HepG2 (cell line): Measurements from ENCODE around the gene SH3D19. TPM values are rescaled to one million over a fixed set of nuclear protein-coding genes. Genes with fewer than 3 reads are reported as not detected.

Experiments used
- ATAC-seq: fragments of 200-7000 bp; cut with Tn5 transposase; 3 replicates; pipeline ENCODE4 v1.9.1; 2020; ENCODE audit warnings: mild to moderate bottlenecking, moderate library complexity
- BruUV-seq: library from RNA; stranded (reverse); fragments of 400-500 nt; replicated peaks from 2 replicates; lab custom pipeline; 2021; lab: Mats Ljungman, UMichigan
- CTCF ChIA-PET: fragments of 300-600 bp; formaldehyde crosslinking; extraction: SDS; loops from one replicate; lab custom pipeline; 2021; ENCODE audit warnings: low total read pairs, inconsistent platforms, low intra/inter-chr PET ratio; lab: Yijun Ruan, JAX
- POLR2A ChIA-PET: fragments of 350-600 bp; sonication (Branson Sonifier 250); formaldehyde crosslinking; loops from one replicate; lab custom pipeline; 2020; ENCODE audit warnings: antibody characterized with exemption, inconsistent platforms; lab: Yijun Ruan, JAX
- DNase-seq: peaks from one replicate; pipeline ENCODE4 v3.0.0-alpha.2; 2015; ENCODE audit warnings: low spot score
- FAIRE-seq: peaks from 3 replicates; lab custom pipeline; 2011; peaks lifted over from hg19 to GRCh38; lab: Jason Lieb, UNC
- H2AFZ ChIP-seq: one replicate; pipeline ENCODE4 v1.6.1; 2011; ENCODE audit warnings: low read length, inconsistent platforms
- H3K27ac ChIP-seq: fragments of 300-600 bp; 3 replicates; pipeline ENCODE4 v1.8.0; 2011; ENCODE audit warnings: mixed run types, mild to moderate bottlenecking, mixed read lengths, low read length, inconsistent platforms; ENCODE audit not compliant: insufficient read depth; ENCODE audit errors: extremely low read length
- H3K27me3 ChIP-seq, 2 experiments: fragments of 200-600 bp in 1 of 2; 2 replicates in 1 of 2; 3 replicates in 1 of 2; pipeline versions ENCODE4 v1.6.0 to v1.8.0; 2011; ENCODE audit warnings: low read length in 2 of 2, mild to moderate bottlenecking in 2 of 2, moderate library complexity in 2 of 2, inconsistent platforms in 1 of 2; ENCODE audit not compliant: insufficient read depth in 2 of 2, control insufficient read depth in 1 of 2
- H3K36me3 ChIP-seq, 2 experiments: fragments of 200-600 bp in 1 of 2; replicated peaks in 1 of 2; 2 replicates in 1 of 2; 3 replicates in 1 of 2; pipeline versions ENCODE4 v1.5.1 to v1.8.0; 2011; ENCODE audit warnings: low read length in 2 of 2, inconsistent platforms in 1 of 2; ENCODE audit not compliant: insufficient read depth in 2 of 2, control insufficient read depth in 1 of 2
- H3K4me1 ChIP-seq: 2 replicates; pipeline ENCODE4 v1.5.1; 2012; ENCODE audit warnings: low read length, inconsistent platforms; ENCODE audit not compliant: insufficient read depth
- H3K4me2 ChIP-seq: 2 replicates; pipeline ENCODE4 v1.6.0; 2011; ENCODE audit warnings: low read depth, low read length, inconsistent platforms
- H3K4me3 ChIP-seq, 3 experiments: fragments of 200-600 bp in 1 of 3; sonication (generic), shearing (Covaris generic) in 1 of 3; replicated peaks in 1 of 3; 2 replicates each; pipeline ENCODE4 v1.5.1; 2011 to 2016; ENCODE audit warnings: low read length in 3 of 3, inconsistent platforms in 2 of 3, low read depth in 2 of 3, mild to moderate bottlenecking in 2 of 3, control low read depth in 1 of 3, mixed read lengths in 1 of 3; ENCODE audit not compliant: insufficient read depth in 1 of 3
- H3K79me2 ChIP-seq: one replicate; pipeline ENCODE4 v1.6.1; 2011; ENCODE audit warnings: low read length, inconsistent platforms; ENCODE audit not compliant: insufficient read depth
- H3K9ac ChIP-seq: 2 replicates; pipeline ENCODE4 v1.6.0; 2011; ENCODE audit warnings: mild to moderate bottlenecking, low read depth, low read length, inconsistent platforms; ENCODE audit not compliant: insufficient read depth
- H3K9me3 ChIP-seq: 2 replicates; pipeline ENCODE4 v1.5.1; 2012; ENCODE audit warnings: mild to moderate bottlenecking, low read length
- H4K20me1 ChIP-seq: 2 replicates; pipeline ENCODE4 v1.6.0; 2011; ENCODE audit warnings: inconsistent platforms, mild to moderate bottlenecking, low read length, moderate library complexity; ENCODE audit not compliant: insufficient read depth
- ESRRA ChIP-seq: sonication (generic); formaldehyde crosslinking; IDR thresholded peaks from 2 replicates; pipeline ENCODE4 v1.5.1; 2020; ENCODE audit warnings: mild to moderate bottlenecking, low read depth, missing genetic modification reagents
- LCORL ChIP-seq, 2 experiments: fragments of 450-650 bp in 1 of 2; sonication (generic) in 1 of 2; formaldehyde crosslinking in 1 of 2; IDR thresholded peaks; 2 replicates each; pipeline versions ENCODE4 v1.5.0 to v1.6.1; 2017 to 2020; ENCODE audit warnings: antibody characterized with exemption in 1 of 2, missing genetic modification reagents in 1 of 2
- ZBTB2 ChIP-seq: sonication (generic); formaldehyde crosslinking; IDR thresholded peaks from 2 replicates; pipeline ENCODE4 v1.8.0; 2022; ENCODE audit warnings: low read depth, missing genetic modification reagents
- ZFYVE20 ChIP-seq: sonication (generic); formaldehyde crosslinking; IDR thresholded peaks from 2 replicates; pipeline ENCODE4 v1.8.0; 2023; ENCODE audit warnings: low read depth, mild to moderate bottlenecking, moderate library complexity, missing genetic modification reagents, borderline replicate concordance
- ZNF33A ChIP-seq: sonication (generic); formaldehyde crosslinking; IDR thresholded peaks from 2 replicates; pipeline ENCODE4 v1.5.1; 2020; ENCODE audit warnings: missing genetic modification reagents, mild to moderate bottlenecking, moderate library complexity, borderline replicate concordance
- ZNF343 ChIP-seq: sonication (generic); formaldehyde crosslinking; IDR thresholded peaks from 2 replicates; pipeline ENCODE4 v1.4.0; 2020; ENCODE audit warnings: mild to moderate bottlenecking, missing genetic modification reagents
- ZNF709 ChIP-seq: sonication (generic); formaldehyde crosslinking; IDR thresholded peaks from 2 replicates; pipeline ENCODE4 v1.5.0; 2020; ENCODE audit warnings: mild to moderate bottlenecking, missing genetic modification reagents
- WGBS: methylation state at CpG from one replicate; pipeline ENCODE4 v1.1.6; 2017; ENCODE audit warnings: low lambda C conversion rate; 5-methylcytosine and 5-hydroxymethylcytosine counted together
- in situ Hi-C: cut with HindIII; loops from 2 replicates; pipeline ENCODE4 v1.10.0; 2017; ENCODE audit warnings: low pct_unique_long_range_greater_than_20kb; ENCODE audit not compliant: extremely low pct_ligation_motif_present
- intact Hi-C: fragments of 100-400 bp; cut with micrococcal nuclease; formaldehyde crosslinking; loops from one replicate; pipeline ENCODE4 v1.10.0; 2022; ENCODE audit not compliant: unreplicated experiment
- polyA plus RNA-seq, 8 experiments: library from polyadenylated mRNA; depleted of rRNA in 3 of 8; stranded (reverse) in 7 of 8; unstranded in 1 of 8; fragments of >200 nt; fragmentation: Illumina TruSeq in 4 of 8; extraction: Trizol in 4 of 8; gene quantifications; 2 replicates each; pipeline versions ENCODE4 v1.2.1 to v1.2.3, GENCODE V29; 2011 to 2016; ENCODE audit warnings: low read depth in 4 of 8, missing spikeins in 1 of 8, mixed read lengths in 1 of 8; ENCODE audit not compliant: insufficient read depth in 1 of 8
- total RNA-seq, 5 experiments: library from RNA; depleted of rRNA; stranded (reverse); fragments of >200 nt; fragmentation: Illumina TruSeq; extraction: Trizol; gene quantifications; 2 replicates each; pipeline ENCODE4 v1.2.3, GENCODE V29; 2016; ENCODE audit warnings: low read depth in 1 of 5
- TF ChIP-seq, protein P1 (sequence below): sonication (generic); formaldehyde crosslinking; IDR thresholded peaks from 2 replicates; pipeline ENCODE4 v1.4.0; 2020; ENCODE audit warnings: missing genetic modification reagents

Gene SH3D19
- total and polyA plus RNA-seq, 2 of the 13 experiments (the other 11 are each of a cell fraction or from before 2014, with no cell fraction given) = 31.2 to 38.0 TPM

DNA sequence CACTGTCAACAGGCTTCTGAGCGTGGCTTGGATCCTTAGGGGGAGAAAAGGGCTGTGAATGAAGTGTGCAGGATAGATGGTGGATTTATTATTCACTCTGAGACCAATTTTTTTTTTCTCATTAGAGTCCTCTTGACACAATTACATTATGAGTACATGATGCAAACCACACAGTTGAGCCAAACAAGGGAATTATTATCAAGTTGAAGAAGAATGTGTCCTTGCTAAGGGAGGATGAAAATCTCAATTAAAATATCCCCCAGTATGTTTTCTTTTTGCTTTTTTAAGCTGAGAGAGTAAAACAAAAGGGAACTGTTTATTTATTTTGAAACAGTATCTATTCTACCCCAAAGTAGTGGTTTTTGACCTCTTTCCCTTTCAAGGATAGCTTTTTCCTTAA, 185.6 kb downstream of the SH3D19 start:
- ChIA-PET POLR2A (no interaction called here), CTCF (no interaction called here)
- no TSS peak for BruUV-seq
- no peak overlapping the region for H3K4me2 ChIP-seq
- no peaks in the 10 kb centered on the region for H4K20me1 ChIP-seq
- no peak overlapping the region for H3K27ac ChIP-seq
- DNase-seq (no peak), FAIRE-seq (no peak), ATAC-seq (no peak)
- H3K4me1 ChIP-seq = peaks cover 23% of the 10 kb centered on the region; the same call in 1 of the 2 replicates
- H3K9ac ChIP-seq = no peak overlapping the region
- intact Hi-C loops (no loop called here), in situ Hi-C loops (no loop called here)
- WGBS = 100% methylated on average over 1 of the region's 1 CpG
- H3K4me3 ChIP-seq = no peak overlapping the region
- H3K36me3 ChIP-seq = peaks cover 14 to 65% of the 10 kb centered on the region in 2 experiments
- no peaks in the 10 kb centered on the region for H3K9me3 ChIP-seq
- H3K79me2 ChIP-seq = no peaks in the 10 kb centered on the region
- no peak overlapping the region for H2AFZ ChIP-seq
- no peaks in the 10 kb centered on the region for H3K27me3 ChIP-seq
- no peak for TF ChIP-seq ZNF343 (CRISPR knock-in tag)
- no peak for TF ChIP-seq LCORL (IDR thresholded peaks at IDR 0.05)
- TF ChIP-seq LCORL (CRISPR knock-in tag; IDR thresholded peaks at IDR 0.05) = no peak
- TF ChIP-seq ZNF709 (CRISPR knock-in tag) = no peak
- TF ChIP-seq ZBTB2 (CRISPR knock-in tag) = no peak
- TF ChIP-seq ZFYVE20 (CRISPR knock-in tag) = no peak
- TF ChIP-seq ESRRA (CRISPR knock-in tag) = no peak
- no peak for TF ChIP-seq ZNF33A (CRISPR knock-in tag)
- TF ChIP-seq, protein P1, sequence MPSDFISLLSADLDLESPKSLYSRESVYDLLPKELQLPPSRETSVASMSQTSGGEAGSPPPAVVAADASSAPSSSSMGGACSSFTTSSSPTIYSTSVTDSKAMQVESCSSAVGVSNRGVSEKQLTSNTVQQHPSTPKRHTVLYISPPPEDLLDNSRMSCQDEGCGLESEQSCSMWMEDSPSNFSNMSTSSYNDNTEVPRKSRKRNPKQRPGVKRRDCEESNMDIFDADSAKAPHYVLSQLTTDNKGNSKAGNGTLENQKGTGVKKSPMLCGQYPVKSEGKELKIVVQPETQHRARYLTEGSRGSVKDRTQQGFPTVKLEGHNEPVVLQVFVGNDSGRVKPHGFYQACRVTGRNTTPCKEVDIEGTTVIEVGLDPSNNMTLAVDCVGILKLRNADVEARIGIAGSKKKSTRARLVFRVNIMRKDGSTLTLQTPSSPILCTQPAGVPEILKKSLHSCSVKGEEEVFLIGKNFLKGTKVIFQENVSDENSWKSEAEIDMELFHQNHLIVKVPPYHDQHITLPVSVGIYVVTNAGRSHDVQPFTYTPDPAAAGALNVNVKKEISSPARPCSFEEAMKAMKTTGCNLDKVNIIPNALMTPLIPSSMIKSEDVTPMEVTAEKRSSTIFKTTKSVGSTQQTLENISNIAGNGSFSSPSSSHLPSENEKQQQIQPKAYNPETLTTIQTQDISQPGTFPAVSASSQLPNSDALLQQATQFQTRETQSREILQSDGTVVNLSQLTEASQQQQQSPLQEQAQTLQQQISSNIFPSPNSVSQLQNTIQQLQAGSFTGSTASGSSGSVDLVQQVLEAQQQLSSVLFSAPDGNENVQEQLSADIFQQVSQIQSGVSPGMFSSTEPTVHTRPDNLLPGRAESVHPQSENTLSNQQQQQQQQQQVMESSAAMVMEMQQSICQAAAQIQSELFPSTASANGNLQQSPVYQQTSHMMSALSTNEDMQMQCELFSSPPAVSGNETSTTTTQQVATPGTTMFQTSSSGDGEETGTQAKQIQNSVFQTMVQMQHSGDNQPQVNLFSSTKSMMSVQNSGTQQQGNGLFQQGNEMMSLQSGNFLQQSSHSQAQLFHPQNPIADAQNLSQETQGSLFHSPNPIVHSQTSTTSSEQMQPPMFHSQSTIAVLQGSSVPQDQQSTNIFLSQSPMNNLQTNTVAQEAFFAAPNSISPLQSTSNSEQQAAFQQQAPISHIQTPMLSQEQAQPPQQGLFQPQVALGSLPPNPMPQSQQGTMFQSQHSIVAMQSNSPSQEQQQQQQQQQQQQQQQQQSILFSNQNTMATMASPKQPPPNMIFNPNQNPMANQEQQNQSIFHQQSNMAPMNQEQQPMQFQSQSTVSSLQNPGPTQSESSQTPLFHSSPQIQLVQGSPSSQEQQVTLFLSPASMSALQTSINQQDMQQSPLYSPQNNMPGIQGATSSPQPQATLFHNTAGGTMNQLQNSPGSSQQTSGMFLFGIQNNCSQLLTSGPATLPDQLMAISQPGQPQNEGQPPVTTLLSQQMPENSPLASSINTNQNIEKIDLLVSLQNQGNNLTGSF (CRISPR knock-in tag) = no peak
